Activated naive CD4-positive, alpha-beta T cell treated with anti-CD3 and anti-CD28 coated beads, Interleukin-2, amount 10 ng/mL, durations not matched to agents 7 days and 5 days (primary cell): Measurements from ENCODE around the gene ADGRG3.

Experiments
- CTCF ChIA-PET: fragments of 350-600 bp; sonication (Branson Sonifier 250); formaldehyde crosslinking; loops from one replicate; lab custom pipeline; 2021; ENCODE audit warnings: antibody characterized with exemption; lab: Charles Lee
- DNase-seq: peaks from one replicate; pipeline ENCODE4 v3.0.0-alpha.2; 2020
- H3K27ac Mint-ChIP-seq: one replicate; pipeline ENCODE4 v1.8.0; 2021; ENCODE audit warnings: mild to moderate bottlenecking, moderate library complexity, mixed read lengths
- H3K27me3 Mint-ChIP-seq: one replicate; pipeline ENCODE4 v1.8.0; 2021; ENCODE audit warnings: mild to moderate bottlenecking, mixed read lengths
- H3K36me3 Mint-ChIP-seq: one replicate; pipeline ENCODE4 v1.8.0; 2021; ENCODE audit warnings: mixed read lengths
- H3K4me1 Mint-ChIP-seq: one replicate; pipeline ENCODE4 v1.8.0; 2021; ENCODE audit warnings: mixed read lengths
- H3K4me3 Mint-ChIP-seq: one replicate; pipeline ENCODE4 v1.8.0; 2021; ENCODE audit warnings: mild to moderate bottlenecking, moderate library complexity, mixed read lengths
- H3K9me3 Mint-ChIP-seq: one replicate; pipeline ENCODE4 v1.8.0; 2021; ENCODE audit warnings: mixed read lengths

Gene ADGRG3

GRCh38 chr16:57637424-57637823 is 30.7 kb upstream of the ADGRG3 start:
- DNase-seq = no peak
- Mint-ChIP-seq H3K4me1 (no peaks in the 10 kb centered on the region), H3K27me3 (peaks cover 94% of the 10 kb centered on the region), H3K4me3 (no peak overlapping the region), H3K36me3 (no peaks in the 10 kb centered on the region), H3K27ac (no peak overlapping the region), H3K9me3 (no peaks in the 10 kb centered on the region)
- CTCF ChIA-PET = interaction anchor here (0.8 to 6.0 kb wide), 8 partner anchors 8 to 61 kb away, joined by 3 to 27 read pairs (median 3); no protein-coding TSS in a partner anchor

- CTCF ChIA-PET = interaction anchor here (0.8 to 6.0 kb wide), 7 partner anchors 9 to 62 kb away, joined by 3 to 27 read pairs (median 4); partner anchors contain the start of gene ADGRG1
- DNase-seq = no peak
- H3K4me1 Mint-ChIP-seq = peaks cover 2% of the 10 kb centered on the region
- H3K9me3 Mint-ChIP-seq = no peaks in the 10 kb centered on the region
- no peak overlapping the region for H3K27ac Mint-ChIP-seq
- H3K4me3 Mint-ChIP-seq = no peak overlapping the region
- H3K27me3 Mint-ChIP-seq = peaks cover 92% of the 10 kb centered on the region
- H3K36me3 Mint-ChIP-seq = no peaks in the 10 kb centered on the region
Measured at GRCh38 chr16:57637965-57638364, 30.1 kb upstream of the ADGRG3 start.

GRCh38 chr16:57638381-57638780 is 29.7 kb upstream of the ADGRG3 start:
- CTCF ChIA-PET = interaction anchor here (0.8 to 6.0 kb wide), 6 partner anchors 9 to 62 kb away, joined by 3 to 27 read pairs (median 5); partner anchors contain the start of gene ADGRG1
- no peaks in the 10 kb centered on the region for H3K9me3 Mint-ChIP-seq
- peaks cover 93% of the 10 kb centered on the region for H3K27me3 Mint-ChIP-seq
- DNase-seq = no peak
- no peak overlapping the region for H3K4me3 Mint-ChIP-seq
- no peak overlapping the region for H3K27ac Mint-ChIP-seq
- H3K36me3 Mint-ChIP-seq = no peaks in the 10 kb centered on the region
- peaks cover 4% of the 10 kb centered on the region for H3K4me1 Mint-ChIP-seq

DNA sequence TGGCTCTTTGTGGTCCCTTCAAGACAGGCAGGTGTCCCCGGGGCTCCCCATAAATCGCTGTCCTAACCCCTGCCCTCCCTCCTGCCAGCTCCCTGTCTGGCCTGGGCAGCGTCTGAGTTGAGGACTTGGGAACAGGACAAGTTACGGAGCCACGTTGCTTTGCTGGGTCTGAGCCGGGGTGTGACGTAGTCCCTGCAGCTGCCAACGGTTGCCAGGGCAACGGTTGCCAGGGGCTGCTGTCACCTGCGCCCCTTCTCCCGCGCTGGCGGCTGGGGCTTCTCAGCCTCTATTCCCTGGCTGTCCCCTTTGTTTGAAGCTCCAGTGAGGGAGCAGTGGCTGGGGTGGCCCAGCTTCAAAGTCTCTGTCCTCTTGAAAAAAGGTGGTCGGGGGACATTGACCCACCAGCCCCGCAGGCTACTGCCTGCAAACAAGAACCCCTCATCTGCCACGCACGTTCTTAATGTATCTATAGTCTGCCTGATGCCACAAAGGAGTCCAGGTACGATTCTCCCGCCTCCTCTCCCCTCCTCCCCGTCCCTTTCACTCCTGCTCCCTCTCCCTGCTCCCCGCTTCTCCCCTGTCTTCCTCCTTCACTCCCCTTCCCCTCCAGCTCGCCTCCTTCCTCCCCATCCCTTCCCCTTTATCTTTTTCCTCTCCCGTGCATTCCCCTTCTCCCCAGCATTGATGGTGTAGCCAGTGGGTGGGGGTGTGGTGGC is 28.8 kb upstream of the ADGRG3 start:
- Mint-ChIP-seq H3K27me3 (peaks cover 86% of the 10 kb centered on the region), H3K4me1 (peaks cover 8% of the 10 kb centered on the region), H3K27ac (no peak overlapping the region), H3K9me3 (no peaks in the 10 kb centered on the region), H3K4me3 (no peak overlapping the region), H3K36me3 (no peaks in the 10 kb centered on the region)
- peak; percentile 50 for DNase-seq
- CTCF ChIA-PET = interaction anchor here (1.4 to 6.0 kb wide), 3 partner anchors 8 to 63 kb away, joined by 5 to 27 read pairs (median 9); no protein-coding TSS in a partner anchor

GRCh38 chr16:57640185-57640584 is 27.9 kb upstream of the ADGRG3 start:
- Mint-ChIP-seq H3K4me3 (no peak overlapping the region), H3K36me3 (no peaks in the 10 kb centered on the region), H3K27me3 (peaks cover 78% of the 10 kb centered on the region), H3K27ac (no peak overlapping the region), H3K4me1 (peaks cover 8% of the 10 kb centered on the region), H3K9me3 (no peaks in the 10 kb centered on the region)
- no peak for DNase-seq
- CTCF ChIA-PET = interaction anchor here (1.4 to 6.0 kb wide), 3 partner anchors 8 to 64 kb away, joined by 5 to 27 read pairs (median 9); no protein-coding TSS in a partner anchor

DNA sequence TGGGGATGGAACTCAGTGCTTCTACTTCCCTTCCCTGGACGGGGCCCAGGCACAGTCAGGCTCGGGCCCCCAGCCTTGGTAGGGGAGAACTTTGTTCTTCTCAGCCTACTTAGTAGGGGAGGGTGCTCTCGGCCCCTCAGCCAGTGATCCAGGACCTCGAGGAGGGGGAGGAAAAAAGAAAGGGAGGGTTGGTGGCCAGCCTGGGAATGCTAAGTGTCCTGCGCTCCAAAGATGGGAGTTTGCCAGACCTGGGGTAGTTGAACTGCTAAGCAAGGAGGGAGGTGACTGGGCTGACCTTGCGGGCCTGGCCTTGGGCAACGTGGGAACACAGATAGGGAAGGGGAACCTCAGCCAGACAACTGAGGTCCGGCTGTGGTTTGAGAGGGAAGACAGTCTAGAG is 27.5 kb upstream of the ADGRG3 start:
- H3K9me3 Mint-ChIP-seq = no peaks in the 10 kb centered on the region
- H3K36me3 Mint-ChIP-seq = no peaks in the 10 kb centered on the region
- no peak overlapping the region for H3K4me3 Mint-ChIP-seq
- peaks cover 74% of the 10 kb centered on the region for H3K27me3 Mint-ChIP-seq
- CTCF ChIA-PET = interaction anchor here (1.4 to 2.1 kb wide), 2 partner anchors 31 to 65 kb away, joined by 5 to 8 read pairs; no protein-coding TSS in a partner anchor
- H3K4me1 Mint-ChIP-seq = peaks cover 8% of the 10 kb centered on the region
- no peak overlapping the region for H3K27ac Mint-ChIP-seq
- DNase-seq = no peak

DNA sequence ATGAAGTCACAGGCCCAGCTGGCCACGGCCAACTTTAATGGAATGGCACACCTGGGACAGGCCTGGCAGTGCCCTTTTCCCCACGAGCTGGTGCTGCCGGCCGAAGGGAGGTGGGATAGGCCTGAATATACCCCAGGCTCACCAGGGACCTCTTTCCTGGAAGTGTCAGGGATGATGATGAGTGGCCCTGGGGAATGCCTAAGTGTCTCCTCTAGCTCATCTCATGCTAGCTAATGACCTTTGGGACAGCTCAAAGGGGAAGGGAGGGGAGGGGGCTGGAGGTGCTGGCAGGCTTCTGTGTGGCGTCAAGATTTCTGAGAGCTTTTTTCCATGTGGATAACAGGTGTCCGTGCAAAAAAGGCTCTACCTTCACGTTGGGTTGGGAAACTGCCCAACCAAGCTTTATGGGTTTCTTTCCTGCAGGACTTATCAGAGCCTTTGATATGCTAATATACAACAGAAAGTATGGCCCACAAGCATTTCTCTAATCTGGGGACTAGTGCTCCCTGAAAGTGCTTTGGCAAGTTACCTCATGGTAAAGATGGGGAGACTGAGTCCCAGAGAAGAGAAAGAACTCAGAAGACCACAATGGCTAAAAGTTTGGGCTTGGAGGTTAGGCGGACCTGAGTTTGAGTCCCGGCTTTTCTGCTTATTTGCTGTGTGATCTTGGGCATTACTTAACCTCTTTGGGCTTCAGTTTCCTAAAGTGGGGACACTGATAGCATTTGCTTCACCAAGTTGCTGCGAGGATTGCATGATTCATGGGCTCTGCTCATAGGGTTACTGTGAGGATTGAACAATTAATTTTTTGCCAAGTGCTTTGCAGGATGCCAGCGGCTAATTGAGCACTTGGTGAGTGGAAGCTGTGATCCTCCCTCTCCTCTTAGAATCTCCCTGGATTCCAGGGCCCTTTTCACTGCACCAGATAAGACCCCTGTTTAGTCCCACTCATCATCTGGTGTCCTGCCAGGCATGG is 25.7 kb upstream of the ADGRG3 start:
- Mint-ChIP-seq H3K27me3 (peaks cover 55% of the 10 kb centered on the region), H3K4me1 (peaks cover 16% of the 10 kb centered on the region), H3K9me3 (no peaks in the 10 kb centered on the region), H3K27ac (no peak overlapping the region), H3K4me3 (no peak overlapping the region), H3K36me3 (no peaks in the 10 kb centered on the region)
- no peak for DNase-seq
- CTCF ChIA-PET = interaction anchor here (0.9 to 2.1 kb wide), 6 partner anchors 33 to 67 kb away, joined by 3 to 8 read pairs (median 6); no protein-coding TSS in a partner anchor

DNA sequence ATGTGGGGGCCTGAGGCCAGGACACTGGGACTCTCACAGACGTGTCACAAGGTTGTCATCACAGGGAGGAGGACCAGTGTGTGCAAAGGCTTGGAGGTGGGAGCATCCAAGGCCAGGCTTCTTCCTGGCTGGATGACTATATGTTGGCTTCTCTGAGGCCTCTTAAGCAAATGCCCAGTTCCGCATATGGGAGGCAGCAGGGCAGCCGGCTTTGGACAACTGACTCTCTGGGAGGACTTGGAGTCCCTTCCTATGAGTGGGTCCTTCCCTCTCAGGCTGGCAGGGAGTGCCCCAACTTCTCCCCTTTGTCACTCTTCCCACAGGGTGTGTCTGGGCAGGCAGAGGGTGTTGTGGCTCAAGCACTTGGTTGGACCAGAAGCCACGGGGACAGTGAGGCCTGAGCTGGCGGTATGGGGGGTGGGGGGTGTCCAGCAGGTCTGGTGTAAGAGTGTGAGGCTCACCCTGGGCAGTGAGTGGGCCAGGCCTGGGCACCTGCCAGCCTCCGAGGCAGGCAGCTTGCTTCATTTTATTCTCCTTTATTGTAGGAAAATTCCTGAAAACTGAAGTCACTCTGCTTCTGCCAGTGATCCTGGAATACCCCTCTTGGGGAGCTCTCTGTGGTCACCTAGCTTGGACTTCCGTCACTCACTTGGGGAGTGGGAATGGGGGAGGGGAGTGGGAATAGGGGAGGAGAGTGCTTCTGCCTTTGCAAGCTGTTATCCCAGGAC is 24.8 kb upstream of the ADGRG3 start:
- Mint-ChIP-seq H3K4me3 (no peak overlapping the region), H3K27me3 (peaks cover 47% of the 10 kb centered on the region), H3K9me3 (no peaks in the 10 kb centered on the region), H3K27ac (no peak overlapping the region), H3K36me3 (no peaks in the 10 kb centered on the region), H3K4me1 (peaks cover 24% of the 10 kb centered on the region)
- CTCF ChIA-PET = interaction anchor here (1.0 to 1.6 kb wide), 2 partner anchors 34 to 51 kb away, joined by 3 to 7 read pairs; no protein-coding TSS in a partner anchor
- DNase-seq = no peak

GRCh38 chr16:57643910-57644309 is 24.2 kb upstream of the ADGRG3 start:
- H3K9me3 Mint-ChIP-seq = no peaks in the 10 kb centered on the region
- H3K4me3 Mint-ChIP-seq = no peak overlapping the region
- no peak overlapping the region for H3K27ac Mint-ChIP-seq
- no peak for DNase-seq
- CTCF ChIA-PET = interaction anchor here (1.0 to 1.6 kb wide), 2 partner anchors 35 to 52 kb away, joined by 3 to 7 read pairs; no protein-coding TSS in a partner anchor
- H3K36me3 Mint-ChIP-seq = no peaks in the 10 kb centered on the region
- H3K27me3 Mint-ChIP-seq = peaks cover 41% of the 10 kb centered on the region
- H3K4me1 Mint-ChIP-seq = peaks cover 30% of the 10 kb centered on the region

- no peak overlapping the region for H3K27ac Mint-ChIP-seq
- peaks cover 38% of the 10 kb centered on the region for H3K27me3 Mint-ChIP-seq
- peaks cover 34% of the 10 kb centered on the region for H3K4me1 Mint-ChIP-seq
- no peak overlapping the region for H3K4me3 Mint-ChIP-seq
- CTCF ChIA-PET = interaction anchor here (1.6 to 6.1 kb wide), 2 partner anchors 35 to 43 kb away, joined by 7 to 93 read pairs; no protein-coding TSS in a partner anchor
- H3K36me3 Mint-ChIP-seq = no peaks in the 10 kb centered on the region
- DNase-seq = no peak
- H3K9me3 Mint-ChIP-seq = no peaks in the 10 kb centered on the region
Measured at GRCh38 chr16:57644383-57645014, 23.6 kb upstream of the ADGRG3 start.

DNA sequence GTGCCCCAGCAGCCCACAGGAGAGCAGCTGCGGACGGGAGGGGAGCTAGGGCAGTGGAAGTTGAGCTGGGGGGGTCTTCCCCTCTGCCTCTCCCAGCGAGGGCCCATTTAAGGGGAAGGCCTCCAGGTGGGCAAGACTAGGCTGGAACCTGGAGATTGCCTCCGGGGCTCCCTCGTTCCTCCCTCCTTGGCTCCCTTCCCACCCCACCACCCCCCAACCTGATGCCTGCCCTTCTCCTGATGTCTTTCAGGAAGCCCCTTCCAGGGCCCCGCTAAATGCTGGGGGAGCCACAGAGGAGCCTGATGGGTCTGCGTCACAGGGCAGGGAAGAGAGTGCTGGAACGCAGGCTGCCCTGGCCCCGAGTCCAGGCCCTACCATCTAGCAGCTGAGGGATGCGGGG is 22.9 kb upstream of the ADGRG3 start:
- peaks cover 31% of the 10 kb centered on the region for H3K27me3 Mint-ChIP-seq
- H3K27ac Mint-ChIP-seq = no peak overlapping the region
- H3K36me3 Mint-ChIP-seq = no peaks in the 10 kb centered on the region
- peaks cover 34% of the 10 kb centered on the region for H3K4me1 Mint-ChIP-seq
- H3K4me3 Mint-ChIP-seq = no peak overlapping the region
- no peak for DNase-seq
- H3K9me3 Mint-ChIP-seq = no peaks in the 10 kb centered on the region
- CTCF ChIA-PET = interaction anchor here (6.0 to 8.7 kb wide), 4 partner anchors 36 to 68 kb away, joined by 82 to 154 read pairs (median 113); no protein-coding TSS in a partner anchor

GRCh38 chr16:57645691-57646387 is 22.3 kb upstream of the ADGRG3 start:
- H3K4me1 Mint-ChIP-seq = peaks cover 34% of the 10 kb centered on the region
- H3K36me3 Mint-ChIP-seq = no peaks in the 10 kb centered on the region
- H3K4me3 Mint-ChIP-seq = no peak overlapping the region
- CTCF ChIA-PET = interaction anchor here (0.8 to 8.7 kb wide), 6 partner anchors 9 to 69 kb away, joined by 3 to 154 read pairs (median 88); no protein-coding TSS in a partner anchor
- no peak overlapping the region for H3K27ac Mint-ChIP-seq
- DNase-seq = no peak
- no peaks in the 10 kb centered on the region for H3K9me3 Mint-ChIP-seq
- peaks cover 24% of the 10 kb centered on the region for H3K27me3 Mint-ChIP-seq
